HCT116 (cell line): ENCODE results near the gene POLA2. TPM values are rescaled to one million over a fixed set of nuclear protein-coding genes. Genes with fewer than 3 reads are reported as not detected.

Experiments used
- ATAC-seq: fragments of 200-7000 bp; cut with Tn5 transposase; 2 replicates; pipeline ENCODE4 v1.9.1; 2020; ENCODE audit warnings: mild to moderate bottlenecking, moderate library complexity
- BruUV-seq: library from RNA; stranded (reverse); fragments of 400-500 nt; replicated peaks from 2 replicates; lab custom pipeline; 2021; lab: Mats Ljungman, UMichigan
- CTCF ChIA-PET: fragments of 300-600 bp; sonication (Branson Sonifier 250); formaldehyde crosslinking; loops from one replicate; lab custom pipeline; 2021; ENCODE audit warnings: antibody characterized with exemption; lab: Charles Lee
- POLR2A ChIA-PET: fragments of 300-600, 350-600 bp; sonication (Branson Sonifier 250); formaldehyde crosslinking; loops from one replicate; lab custom pipeline; 2021; ENCODE audit warnings: antibody characterized with exemption; lab: Charles Lee
- RAD21 ChIA-PET, 2 experiments: fragments of 300-600 bp; sonication (Branson Sonifier 250); formaldehyde crosslinking; loops; one replicate each; lab custom pipeline; 2023; ENCODE audit warnings: low total read pairs in 2 of 2; ENCODE audit not compliant: uncharacterized antibody in 2 of 2, unreplicated experiment in 2 of 2, low non-redundant PET in 1 of 2; lab: Charles Lee
- DNase-seq: peaks from one replicate; pipeline ENCODE4 v3.0.0-alpha.2; 2010; ENCODE audit warnings: low read depth, low spot score
- H2AFZ ChIP-seq: fragments of 200-600 bp; shearing (Covaris generic), sonication (generic); 2 replicates; pipeline ENCODE4 v1.6.1; 2017; ENCODE audit warnings: low read depth, mixed run types, mixed read lengths, antibody characterized with exemption, low read length; ENCODE audit not compliant: poor library complexity, severe bottlenecking
- H3K27ac ChIP-seq: 2 replicates; pipeline ENCODE4 v1.5.1; 2012; ENCODE audit warnings: low read depth, low read length
- H3K27me3 ChIP-seq: fragments of 200-600 bp; sonication (generic); 2 replicates; pipeline ENCODE4 v1.6.1; 2016; ENCODE audit warnings: mixed run types, low read length, mixed read lengths; ENCODE audit not compliant: insufficient read depth
- H3K36me3 ChIP-seq, 2 experiments: fragments of 200-500 bp in 1 of 2; fragments of 200-600 bp in 1 of 2; sonication (Bioruptor generic) in 1 of 2; sonication (generic) in 1 of 2; 2 replicates each; pipeline versions ENCODE4 v1.5.1 to v1.6.1; 2014 to 2016; ENCODE audit warnings: low read length in 2 of 2, inconsistent platforms in 1 of 2, mixed read lengths in 1 of 2, mixed run types in 1 of 2; ENCODE audit not compliant: insufficient read depth in 2 of 2, control insufficient read depth in 1 of 2
- H3K4me1 ChIP-seq, 2 experiments: fragments of 200-600 bp in 1 of 2; sonication (generic) in 1 of 2; 2 replicates each; pipeline versions ENCODE4 v1.5.1 to v1.6.1; 2012 to 2017; ENCODE audit warnings: low read length in 2 of 2, inconsistent platforms in 1 of 2, mild to moderate bottlenecking in 1 of 2, mixed read lengths in 1 of 2, mixed run types in 1 of 2, moderate library complexity in 1 of 2; ENCODE audit not compliant: insufficient read depth in 2 of 2, control insufficient read depth in 1 of 2
- H3K4me2 ChIP-seq: fragments of 200-600 bp; sonication (generic); 2 replicates; pipeline ENCODE4 v1.6.1; 2017; ENCODE audit warnings: mixed run types, low read length, mixed read lengths
- H3K4me3 ChIP-seq, 2 experiments: fragments of 200-600 bp in 1 of 2; sonication (generic) in 1 of 2; replicated peaks in 1 of 2; 2 replicates each; pipeline ENCODE4 v1.5.1; 2011 to 2016; ENCODE audit warnings: low read length in 2 of 2, control low read depth in 1 of 2, low read depth in 1 of 2, mild to moderate bottlenecking in 1 of 2, mixed read lengths in 1 of 2, mixed run types in 1 of 2
- H3K79me2 ChIP-seq: fragments of 200-600 bp; sonication (generic); 2 replicates; pipeline ENCODE4 v1.6.1; 2017; ENCODE audit warnings: mild to moderate bottlenecking, mixed run types, low read length, moderate library complexity, mixed read lengths; ENCODE audit not compliant: insufficient read depth
- H3K9ac ChIP-seq: fragments of 200-600 bp; sonication (generic); 2 replicates; pipeline ENCODE4 v1.6.1; 2016; ENCODE audit warnings: low read length, mixed read lengths
- H3K9me2 ChIP-seq: fragments of 200-600 bp; sonication (generic), shearing (Covaris generic); 2 replicates; pipeline ENCODE4 v1.6.1; 2017; ENCODE audit warnings: mixed run types, mild to moderate bottlenecking, moderate library complexity; ENCODE audit not compliant: insufficient read depth
- H3K9me3 ChIP-seq, 2 experiments: fragments of 200-500 bp in 1 of 2; fragments of 200-600 bp in 1 of 2; sonication (Bioruptor generic) in 1 of 2; sonication (generic) in 1 of 2; 2 replicates each; pipeline ENCODE4 v1.6.1; 2014 to 2017; ENCODE audit warnings: low read length in 2 of 2, mixed read lengths in 2 of 2, inconsistent platforms in 1 of 2, low read depth in 1 of 2, mild to moderate bottlenecking in 1 of 2, mixed run types in 1 of 2, moderate library complexity in 1 of 2; ENCODE audit not compliant: control insufficient read depth in 1 of 2, insufficient read depth in 1 of 2
- H4K20me1 ChIP-seq: fragments of 200-600 bp; sonication (generic), shearing (Covaris generic); 2 replicates; pipeline ENCODE4 v1.6.1; 2017; ENCODE audit warnings: mixed run types, mild to moderate bottlenecking, moderate library complexity; ENCODE audit not compliant: insufficient read depth
- ATF3 ChIP-seq: IDR thresholded peaks from 2 replicates; pipeline ENCODE4 v1.6.1; 2012
- CBX3 ChIP-seq: IDR thresholded peaks from 2 replicates; pipeline ENCODE4 v1.6.1; 2012; ENCODE audit warnings: low read depth
- EGR1 ChIP-seq: IDR thresholded peaks from 2 replicates; pipeline ENCODE4 v1.6.1; 2012; ENCODE audit warnings: low read depth
- ELF1 ChIP-seq: IDR thresholded peaks from 2 replicates; pipeline ENCODE4 v1.6.1; 2012; ENCODE audit warnings: low read depth, borderline replicate concordance
- EZH2phosphoT487 ChIP-seq: fragments of 200-600 bp; IDR thresholded peaks from 2 replicates; pipeline ENCODE4 v1.6.1; 2018; ENCODE audit warnings: antibody characterized with exemption, borderline replicate concordance
- JUND ChIP-seq: IDR thresholded peaks from 2 replicates; pipeline ENCODE4 v1.6.1; 2012
- POLR2A ChIP-seq: IDR thresholded peaks from 2 replicates; pipeline ENCODE4 v1.7.0; 2011; ENCODE audit warnings: borderline replicate concordance; ENCODE audit not compliant: insufficient read depth, insufficient read length; ENCODE audit errors: extremely low read depth
- POLR2AphosphoS5 ChIP-seq: IDR thresholded peaks from 2 replicates; pipeline ENCODE4 v1.6.1; 2011; ENCODE audit warnings: mild to moderate bottlenecking, low read depth, low read length, moderate library complexity
- REST ChIP-seq: IDR thresholded peaks from 2 replicates; pipeline ENCODE4 v1.6.1; 2012; ENCODE audit warnings: low read depth
- SIN3A ChIP-seq: IDR thresholded peaks from 2 replicates; pipeline ENCODE4 v1.6.1; 2012; ENCODE audit warnings: low read depth
- SP1 ChIP-seq: IDR thresholded peaks from 2 replicates; pipeline ENCODE4 v1.6.1; 2012; ENCODE audit warnings: low read depth
- SRF ChIP-seq: IDR thresholded peaks from 2 replicates; pipeline ENCODE4 v1.6.1; 2012; ENCODE audit warnings: low read depth
- YY1 ChIP-seq: IDR thresholded peaks from 2 replicates; pipeline ENCODE4 v1.6.1; 2011; ENCODE audit warnings: low read length, low read depth, moderate library complexity, mild to moderate bottlenecking; ENCODE audit not compliant: insufficient replicate concordance; ENCODE audit errors: extremely low read depth
- ZFX ChIP-seq: fragments of 450-650 bp; IDR thresholded peaks from 2 replicates; pipeline ENCODE4 v1.6.1; 2017
- ZNF274 ChIP-seq: fragments of 200-500 bp; sonication (Bioruptor generic); IDR thresholded peaks from 2 replicates; pipeline ENCODE4 v1.6.1; 2014; ENCODE audit warnings: mild to moderate bottlenecking, low read depth, low read length, inconsistent platforms
- intact Hi-C: fragments of 100-400 bp; cut with micrococcal nuclease; formaldehyde crosslinking; loops from 2 replicates; pipeline ENCODE4 v1.10.0; 2022
- total RNA-seq: library from RNA; stranded (reverse); gene quantifications from one replicate; pipeline ENCODE4 v1.2.1, GENCODE V29; 2021; ENCODE audit not compliant: unreplicated experiment

Gene POLA2
- total RNA-seq, 1 experiment from 2014 or later: 20.0 TPM

GRCh38 chr11:65317025-65317786 lies 55.4 kb downstream of the POLA2 start:
- Histone ChIP-seq H3K4me1 (peaks cover 31 to 46% of the 10 kb centered on the region in 2 experiments), H3K9me2 (no peaks in the 10 kb centered on the region), H3K9me3 (no peaks in the 10 kb centered on the region), H3K9ac (peak overlapping the region; percentile 77), H3K4me2 (peak overlapping the region; percentile 84), H3K79me2 (peaks cover 70% of the 10 kb centered on the region), H3K4me3 (peak overlapping the region; percentile 84 to 85), H4K20me1 (no peaks in the 10 kb centered on the region), H3K36me3 (peaks cover 12 to 20% of the 10 kb centered on the region in 2 experiments; a peak in 3 of 4 replicates), H2AFZ (no peak overlapping the region), H3K27me3 (no peaks in the 10 kb centered on the region), H3K27ac (peak overlapping the region; percentile 83)
- ChIA-PET POLR2A (interaction anchor here (0.9 to 3.2 kb wide), 6 partner anchors 12 to 538 kb away, joined by 3 to 20 read pairs (median 6); partner anchors contain the start of gene MALAT1), RAD21 (interaction anchor here (0.6 to 3.4 kb wide), 4 partner anchors 12 to 500 kb away, joined by 3 to 27 read pairs (median 8); no protein-coding TSS in a partner anchor), CTCF (interaction anchor here (0.6 to 5.4 kb wide), 7 partner anchors 8 to 62 kb away, joined by 3 to 127 read pairs (median 7); partner anchors contain the start of gene DPF2)
- intact Hi-C loops: no loop called here
- DNase-seq (peak; percentile 55), ATAC-seq (peak; percentile 11)
- no TSS peak for BruUV-seq
- TF ChIP-seq POLR2AphosphoS5: peak; percentile 14; the same call in 1 of the 2 replicates
- peak; percentile 57 for TF ChIP-seq YY1
- TF ChIP-seq SP1: peak; percentile 27; the same call in 1 of the 2 replicates
- no peak for TF ChIP-seq SRF

- no TSS peak for BruUV-seq
- no peak overlapping the region for H3K4me3 ChIP-seq
- peaks cover 63% of the 10 kb centered on the region for H3K79me2 ChIP-seq
- H3K9me3 ChIP-seq: no peaks in the 10 kb centered on the region
- ChIA-PET RAD21 (no interaction called here), CTCF (no interaction called here), POLR2A (no interaction called here)
- no peaks in the 10 kb centered on the region for H3K9me2 ChIP-seq
- no peaks in the 10 kb centered on the region for H3K27me3 ChIP-seq
- H3K36me3 ChIP-seq: peaks cover 12 to 25% of the 10 kb centered on the region in 2 experiments; a peak in 3 of 4 replicates
- ATAC-seq (no peak), DNase-seq (no peak)
- no peak overlapping the region for H3K27ac ChIP-seq
- intact Hi-C loops: no loop called here
- no peak overlapping the region for H3K9ac ChIP-seq
- no peak overlapping the region for H2AFZ ChIP-seq
- peaks cover 21 to 22% of the 10 kb centered on the region in 2 experiments for H3K4me1 ChIP-seq
- H3K4me2 ChIP-seq: no peak overlapping the region
- no peaks in the 10 kb centered on the region for H4K20me1 ChIP-seq
- TF ChIP-seq ELF1 (no peak), SRF (no peak), ATF3 (no peak), EZH2phosphoT487 (no peak), ZNF274 (no peak), EGR1 (no peak), POLR2A (no peak), REST (no peak), SIN3A (no peak), JUND (no peak), ZFX (no peak), CBX3 (no peak)
These were observed 58.8 kb downstream of the POLA2 start for GRCh38 chr11:65320386-65321075.
